ENCODE data around the gene PYM1. TPM values are rescaled to one million over a fixed set of nuclear protein-coding genes. Genes with fewer than 3 reads are reported as not detected.
A peak's percentile ranks its signal among the peaks of the same experiment; 100 is the strongest.

Gene PYM1
- total and polyA plus RNA-seq, 2 of the 13 experiments (the other 11 are each of a cell fraction or from before 2014, with no cell fraction given) = 44.0 to 51.8 TPM

GRCh38 chr12:55940065-55940732 lies 12.5 kb upstream of the PYM1 start (continued):
- TF ChIP-seq KLF15 (CRISPR knock-in tag; IDR thresholded peaks at IDR 0.05; ENCODE audit: borderline replicate concordance) (no peak), HNRNPL (IDR thresholded peaks at IDR 0.05; ENCODE audit: low read depth, low read length) (no peak), ZGPAT (CRISPR knock-in tag; IDR thresholded peaks at IDR 0.05) (no peak), AKAP8 (CRISPR knock-in tag; IDR thresholded peaks at IDR 0.05) (no peak), ZNF790 (CRISPR knock-in tag; IDR thresholded peaks at IDR 0.05; ENCODE audit: borderline replicate concordance) (no peak), NR2C2 (CRISPR knock-in tag; IDR thresholded peaks at IDR 0.05; ENCODE audit: borderline replicate concordance) (no peak), ZBTB2 (CRISPR knock-in tag; IDR thresholded peaks at IDR 0.05; ENCODE audit: low read depth) (no peak), HOXA3 (CRISPR knock-in tag; IDR thresholded peaks at IDR 0.05) (peak; percentile 44; the same call in 1 of the 2 replicates), ZKSCAN8 (CRISPR knock-in tag; IDR thresholded peaks at IDR 0.05; ENCODE audit: borderline replicate concordance) (no peak), ZNF605 (CRISPR knock-in tag; IDR thresholded peaks at IDR 0.05) (no peak), CSRNP1 (CRISPR knock-in tag; IDR thresholded peaks at IDR 0.05) (no peak), NRL (CRISPR knock-in tag; IDR thresholded peaks at IDR 0.05; ENCODE audit: borderline replicate concordance) (peak; percentile 69; the same call in 1 of the 2 replicates), HIVEP1 (CRISPR knock-in tag; IDR thresholded peaks at IDR 0.05) (0 out of 2 replicates have a peak, but pooled peaks have one; percentile 39), MAF1 (CRISPR knock-in tag; IDR thresholded peaks at IDR 0.05; ENCODE audit: borderline replicate concordance) (no peak), HMGXB4 (CRISPR knock-in tag; IDR thresholded peaks at IDR 0.05; ENCODE audit: borderline replicate concordance in 1 of 2, low read depth in 1 of 2) (peak; percentile 69 to 70; a peak in 3 of 4 replicates), ARID4A (CRISPR knock-in tag; IDR thresholded peaks at IDR 0.05; ENCODE audit: borderline replicate concordance) (peak; percentile 63)

Data from HepG2 (cell line).